HL-60 (cell line): ENCODE measurements around the gene UVSSA.

ENCODE experiments used
- DNase-seq, 2 experiments: peaks; one replicate each; pipeline ENCODE4 v3.0.0-alpha.2; 2010 to 2020; ENCODE audit warnings: low read depth in 1 of 2, low spot score in 1 of 2
- H3K27ac ChIP-seq: fragments of 250-450 bp; sonication (Bioruptor Pico); replicated peaks from 2 replicates; pipeline ENCODE4 v1.5.1; 2020; ENCODE audit warnings: mild to moderate bottlenecking, moderate library complexity
- H3K27me3 ChIP-seq: fragments of 250-450 bp; sonication (Bioruptor Pico); 2 replicates; pipeline ENCODE4 v1.5.1; 2021; ENCODE audit warnings: mild to moderate bottlenecking, moderate library complexity; ENCODE audit not compliant: insufficient read depth, poor library complexity, severe bottlenecking
- H3K4me3 ChIP-seq: replicated peaks from 2 replicates; pipeline ENCODE4 v1.5.1; 2011; ENCODE audit warnings: mild to moderate bottlenecking, control low read depth, low read length; ENCODE audit not compliant: insufficient read depth
- CTCF ChIP-seq: IDR thresholded peaks from one replicate; pipeline ENCODE4 v1.5.1; 2011; ENCODE audit warnings: low read length, control low read depth, inconsistent platforms; ENCODE audit not compliant: insufficient read depth
- GABPA ChIP-seq: IDR thresholded peaks from 2 replicates; pipeline ENCODE4 v1.6.1; 2012; ENCODE audit warnings: low read depth
- POLR2AphosphoS5 ChIP-seq: IDR thresholded peaks from 2 replicates; pipeline ENCODE4 v1.6.1; 2012; ENCODE audit warnings: low read depth
- REST ChIP-seq: IDR thresholded peaks from 2 replicates; pipeline ENCODE4 v1.6.1; 2012; ENCODE audit warnings: low read depth; ENCODE audit not compliant: insufficient replicate concordance
- SPI1 ChIP-seq: IDR thresholded peaks from 2 replicates; pipeline ENCODE4 v1.6.1; 2012; ENCODE audit warnings: low read depth, mild to moderate bottlenecking, borderline replicate concordance

Gene UVSSA

DNA sequence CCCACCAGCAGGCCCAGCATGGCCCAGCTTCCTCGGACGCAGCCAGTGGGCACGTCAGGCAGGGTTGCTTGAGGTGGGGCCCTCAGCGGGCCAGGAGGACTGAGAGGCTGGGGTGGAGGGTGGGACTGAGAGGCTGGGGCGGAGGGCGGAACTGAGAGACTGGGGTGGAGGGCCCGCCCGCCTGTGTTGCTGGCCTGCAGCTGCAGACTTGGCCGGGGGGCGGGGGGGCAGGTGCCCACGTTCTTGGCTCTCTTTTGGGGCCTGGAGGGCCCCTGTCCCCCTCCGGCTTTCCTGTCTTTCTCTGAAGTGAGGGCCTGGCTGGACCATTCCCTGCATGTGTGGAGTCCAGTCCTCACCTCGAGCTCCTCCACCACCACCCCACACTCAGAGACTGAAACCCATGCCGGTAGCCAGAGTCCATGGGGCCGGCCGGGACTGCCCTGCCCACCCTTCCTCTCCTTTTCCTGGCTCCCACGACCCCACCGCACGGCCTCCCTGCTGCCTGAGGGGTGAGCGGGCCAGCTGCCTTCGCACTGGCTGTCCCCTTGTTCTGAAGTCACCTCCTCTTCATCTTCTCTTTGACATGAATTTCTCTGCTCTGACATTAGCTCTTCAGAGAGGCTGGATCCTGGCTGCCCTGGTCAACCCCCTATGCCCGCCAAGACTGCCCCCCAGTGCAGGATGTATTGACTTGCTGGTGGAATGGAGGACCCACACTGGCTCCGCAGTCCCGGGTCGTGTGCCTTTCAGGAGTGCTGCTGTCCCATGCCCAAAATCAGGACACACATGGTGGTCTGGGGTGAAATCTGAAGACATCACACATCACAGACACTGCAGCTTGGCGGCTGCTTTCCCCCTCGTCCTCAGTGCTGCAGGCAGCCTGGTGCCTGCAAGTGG is 69.3 kb downstream of the UVSSA start:
- Histone ChIP-seq H3K27me3 (no peaks in the 10 kb centered on the region), H3K4me3 (no peak overlapping the region), H3K27ac (no peak overlapping the region)
- DNase-seq, result no peak
- TF ChIP-seq POLR2AphosphoS5 (no peak), SPI1 (no peak), CTCF (no peak)

DNA sequence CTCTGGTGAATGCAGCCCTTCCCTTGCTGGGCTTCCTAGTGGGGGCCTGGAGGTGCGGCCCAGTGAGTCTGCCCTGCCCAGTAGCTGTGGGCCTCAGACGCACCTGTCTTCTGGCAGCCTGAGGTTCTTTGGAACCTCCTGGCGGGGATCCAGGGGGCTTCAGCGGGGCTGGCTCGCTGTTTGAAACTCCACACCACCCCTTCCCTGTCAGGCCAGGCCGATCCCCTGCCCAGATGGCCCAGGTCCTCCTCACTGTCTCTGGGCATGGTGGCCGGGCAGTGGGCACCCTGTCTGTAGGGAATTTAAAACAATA is 69.9 kb downstream of the UVSSA start:
- no peak for DNase-seq
- TF ChIP-seq REST (no peak), SPI1 (no peak), POLR2AphosphoS5 (no peak), GABPA (no peak), CTCF (no peak)
- H3K4me3 ChIP-seq, result no peak overlapping the region
- H3K27ac ChIP-seq, result no peak overlapping the region
- H3K27me3 ChIP-seq, result no peaks in the 10 kb centered on the region

DNA sequence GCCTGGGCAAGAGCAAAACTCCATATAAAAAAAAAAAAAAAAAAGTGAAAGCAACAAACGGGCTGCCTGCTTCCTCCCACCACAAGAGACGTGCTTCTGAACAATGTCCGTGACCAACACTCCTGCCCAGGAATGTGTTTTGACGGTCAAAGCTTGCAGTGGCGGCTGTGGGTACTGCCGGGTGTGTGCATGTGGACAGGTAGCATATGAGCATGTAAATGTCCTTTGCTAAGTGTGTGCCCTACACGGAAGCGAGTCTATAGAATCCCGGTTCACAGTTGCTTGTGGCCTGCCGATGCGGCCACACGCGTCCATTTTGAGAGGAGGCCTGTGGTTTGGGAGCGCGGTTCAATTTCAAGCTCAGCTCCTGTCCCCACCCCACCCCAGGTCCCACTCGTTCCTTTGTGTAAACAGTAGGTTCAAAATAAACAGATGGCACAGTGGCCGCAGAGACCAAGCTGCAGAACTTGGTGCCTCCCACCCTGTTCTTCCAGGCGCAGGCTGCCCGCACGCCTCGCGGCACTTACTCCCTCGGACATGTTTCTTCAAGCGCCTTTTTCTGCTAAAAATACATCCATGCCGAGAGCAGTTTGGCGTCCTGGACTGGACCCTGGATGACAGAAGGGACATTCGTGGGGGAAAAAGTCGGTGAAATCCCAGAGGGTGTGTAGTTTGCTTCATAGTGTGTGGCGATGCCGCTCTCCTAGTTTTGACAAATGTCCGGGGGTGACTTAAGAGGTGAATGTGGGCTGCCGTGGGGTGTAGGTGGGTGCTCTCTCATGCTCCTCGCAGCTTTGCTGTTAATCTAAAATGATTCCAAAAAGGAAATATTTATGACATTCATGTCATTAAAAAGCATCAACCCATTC is 70.7 kb downstream of the UVSSA start:
- Histone ChIP-seq H3K27ac (no peak overlapping the region), H3K27me3 (no peaks in the 10 kb centered on the region), H3K4me3 (no peak overlapping the region)
- DNase-seq, result no peak
- TF ChIP-seq GABPA (no peak), SPI1 (no peak), REST (no peak), CTCF (no peak), POLR2AphosphoS5 (no peak)
